ENCODE results near the gene POLK. TPM values are rescaled to one million over a fixed set of nuclear protein-coding genes. Genes with fewer than 3 reads are reported as not detected.

POLK gene
- total and polyA plus RNA-seq, 2 donors (not counting 3 experiments of a cell fraction or from before 2014, with no cell fraction given): 5.1 to 27.3 TPM

DNA sequence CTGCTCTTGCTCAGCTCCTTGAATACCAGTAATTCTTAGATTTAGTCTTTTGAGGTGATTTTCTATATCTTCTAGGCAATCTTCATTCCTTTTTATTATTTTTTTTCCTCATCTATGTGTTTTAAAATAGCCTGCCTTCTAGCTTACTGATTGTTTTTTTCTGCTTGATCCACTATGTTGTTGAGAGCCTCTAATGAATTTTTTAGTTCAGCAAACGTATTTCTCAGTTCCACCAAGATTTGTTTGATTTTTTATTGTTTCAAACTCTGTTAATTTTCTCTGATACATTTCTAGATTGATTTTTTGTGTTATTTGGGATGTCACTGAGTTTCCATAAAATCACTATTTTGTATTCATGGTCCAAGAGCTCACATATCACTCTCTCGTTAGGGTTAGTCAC is 9.5 kb downstream of the POLK start:
- Histone ChIP-seq H3K79me2 (ENCODE audit: control insufficient read depth, insufficient read depth, low read length) (peaks cover 86% of the 10 kb centered on the region), H3K27me3 (ENCODE audit: control insufficient read depth in 2 of 2, insufficient read depth in 2 of 2, low read length in 2 of 2) (no peaks in the 10 kb centered on the region), H3K4me1 (ENCODE audit: control insufficient read depth, extremely low read depth, insufficient read depth, low read length) (no peaks in the 10 kb centered on the region), H3K9ac (replicated peaks; ENCODE audit: extremely low read depth, insufficient read depth, low read length) (no peak overlapping the region), H3K4me3 (replicated peaks in 1 of 3; ENCODE audit: insufficient read depth in 1 of 3, low read depth in 1 of 3, low read length in 3 of 3) (no peak overlapping the region), H3K9me3 (replicated peaks; ENCODE audit: control insufficient read depth, insufficient read depth, low read length) (no peaks in the 10 kb centered on the region), H3K36me3 (ENCODE audit: control insufficient read depth in 2 of 2, extremely low read depth in 1 of 2, insufficient read depth in 2 of 2, low read length in 2 of 2) (no peaks in the 10 kb centered on the region), H3K9me1 (replicated peaks; ENCODE audit: control insufficient read depth, extremely low read depth, insufficient read depth, low read length) (peaks cover 4% of the 10 kb centered on the region), H3K4me2 (ENCODE audit: insufficient read depth, low read length) (no peak overlapping the region), H4K20me1 (replicated peaks; ENCODE audit: control insufficient read depth, extremely low read depth, insufficient read depth, low read length) (peaks cover 5% of the 10 kb centered on the region), H3K27ac (ENCODE audit: insufficient read depth, low read depth, low read length) (no peak overlapping the region), H2AFZ (ENCODE audit: low read depth, low read length) (no peak overlapping the region)
- dilution Hi-C loops (cut with MboI; ENCODE audit: extremely low pct_ligation_motif_present, low sequenced_read_pairs) (no loop called here), intact Hi-C loops (cut with micrococcal nuclease) (no loop called here)
- TF ChIP-seq GATA2 (IDR thresholded peaks at IDR 0.05; ENCODE audit: insufficient read depth, insufficient read length, low read depth, low read length) (no peak), EZH2 (IDR thresholded peaks at IDR 0.05; ENCODE audit: borderline replicate concordance, low read depth, low read length, severe bottlenecking) (no peak), POLR2AphosphoS5 (IDR thresholded peaks at IDR 0.05; ENCODE audit: insufficient read depth, low read depth, low read length) (no peak), MYC (IDR thresholded peaks at IDR 0.05; ENCODE audit: low read depth, low read length) (no peak), POLR2A (IDR thresholded peaks at IDR 0.05; ENCODE audit: low read depth, low read length) (no peak), FOS (IDR thresholded peaks at IDR 0.05; ENCODE audit: borderline replicate concordance, insufficient read depth, low read length) (no peak), JUN (IDR thresholded peaks at IDR 0.05; ENCODE audit: borderline replicate concordance, insufficient read depth, insufficient read length, low read depth) (no peak)
- TF ChIP-seq, protein P1, sequence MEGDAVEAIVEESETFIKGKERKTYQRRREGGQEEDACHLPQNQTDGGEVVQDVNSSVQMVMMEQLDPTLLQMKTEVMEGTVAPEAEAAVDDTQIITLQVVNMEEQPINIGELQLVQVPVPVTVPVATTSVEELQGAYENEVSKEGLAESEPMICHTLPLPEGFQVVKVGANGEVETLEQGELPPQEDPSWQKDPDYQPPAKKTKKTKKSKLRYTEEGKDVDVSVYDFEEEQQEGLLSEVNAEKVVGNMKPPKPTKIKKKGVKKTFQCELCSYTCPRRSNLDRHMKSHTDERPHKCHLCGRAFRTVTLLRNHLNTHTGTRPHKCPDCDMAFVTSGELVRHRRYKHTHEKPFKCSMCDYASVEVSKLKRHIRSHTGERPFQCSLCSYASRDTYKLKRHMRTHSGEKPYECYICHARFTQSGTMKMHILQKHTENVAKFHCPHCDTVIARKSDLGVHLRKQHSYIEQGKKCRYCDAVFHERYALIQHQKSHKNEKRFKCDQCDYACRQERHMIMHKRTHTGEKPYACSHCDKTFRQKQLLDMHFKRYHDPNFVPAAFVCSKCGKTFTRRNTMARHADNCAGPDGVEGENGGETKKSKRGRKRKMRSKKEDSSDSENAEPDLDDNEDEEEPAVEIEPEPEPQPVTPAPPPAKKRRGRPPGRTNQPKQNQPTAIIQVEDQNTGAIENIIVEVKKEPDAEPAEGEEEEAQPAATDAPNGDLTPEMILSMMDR (IDR thresholded peaks at IDR 0.05; ENCODE audit: extremely low read depth in 1 of 2, insufficient read depth in 1 of 2, low read depth in 1 of 2, low read length in 2 of 2): no peak
- TF ChIP-seq, protein P2, sequence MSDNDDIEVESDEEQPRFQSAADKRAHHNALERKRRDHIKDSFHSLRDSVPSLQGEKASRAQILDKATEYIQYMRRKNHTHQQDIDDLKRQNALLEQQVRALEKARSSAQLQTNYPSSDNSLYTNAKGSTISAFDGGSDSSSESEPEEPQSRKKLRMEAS (IDR thresholded peaks at IDR 0.05; ENCODE audit: insufficient read depth, insufficient read length): no peak
- CTCF ChIA-PET: interaction anchor here (0.9 to 1.4 kb wide), 4 partner anchors 9 to 160 kb away, joined by 3 to 4 read pairs (median 3); partner anchors contain the start of genes CERT1 and POLK
- FAIRE-seq (no peak), DNase-seq (ENCODE audit: low read depth, low spot score) (no peak)
- no TSS peak for BruUV-seq (replicated peaks)
- POLR2A ChIA-PET: no interaction called here

Measured in endothelial cell of umbilical vein (primary cell).